MM.1S (cell line): ENCODE results near the gene PSME3.

Source experiments
- EZH2 ChIP-seq: fragments of 300-600 bp; sonication (generic); optimal IDR thresholded peaks from 2 replicates; pipeline ENCODE3; 2017; ENCODE audit warnings: low read depth, mild to moderate bottlenecking, antibody characterized with exemption, low read length, mixed read lengths
- TF ChIP-seq, protein P1 (sequence below): fragments of 300-600 bp; sonication (generic); IDR thresholded peaks from 2 replicates; pipeline ENCODE4 v1.5.1; 2016; ENCODE audit warnings: antibody characterized with exemption, low read length, mixed read lengths

DNA sequence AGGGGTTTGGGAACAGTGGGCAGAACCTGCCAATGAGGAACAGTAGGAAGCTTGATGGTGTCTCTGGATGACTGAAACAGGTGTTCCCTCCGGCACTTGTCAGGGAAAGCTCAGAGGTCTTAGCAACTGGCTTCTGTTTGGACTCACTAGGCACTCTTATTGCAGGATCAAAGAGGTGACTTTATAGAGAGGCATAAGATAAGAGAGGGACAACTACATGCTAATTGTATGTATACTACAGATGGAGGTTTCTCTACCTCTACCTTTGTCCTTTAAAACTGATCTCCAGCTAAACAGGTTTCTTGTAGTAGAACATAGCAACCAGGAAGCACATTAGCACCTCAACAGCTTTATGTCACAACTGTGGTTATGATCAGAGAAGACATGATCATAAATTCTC lies 26.9 kb upstream of the PSME3 start:
- TF ChIP-seq, protein P1, sequence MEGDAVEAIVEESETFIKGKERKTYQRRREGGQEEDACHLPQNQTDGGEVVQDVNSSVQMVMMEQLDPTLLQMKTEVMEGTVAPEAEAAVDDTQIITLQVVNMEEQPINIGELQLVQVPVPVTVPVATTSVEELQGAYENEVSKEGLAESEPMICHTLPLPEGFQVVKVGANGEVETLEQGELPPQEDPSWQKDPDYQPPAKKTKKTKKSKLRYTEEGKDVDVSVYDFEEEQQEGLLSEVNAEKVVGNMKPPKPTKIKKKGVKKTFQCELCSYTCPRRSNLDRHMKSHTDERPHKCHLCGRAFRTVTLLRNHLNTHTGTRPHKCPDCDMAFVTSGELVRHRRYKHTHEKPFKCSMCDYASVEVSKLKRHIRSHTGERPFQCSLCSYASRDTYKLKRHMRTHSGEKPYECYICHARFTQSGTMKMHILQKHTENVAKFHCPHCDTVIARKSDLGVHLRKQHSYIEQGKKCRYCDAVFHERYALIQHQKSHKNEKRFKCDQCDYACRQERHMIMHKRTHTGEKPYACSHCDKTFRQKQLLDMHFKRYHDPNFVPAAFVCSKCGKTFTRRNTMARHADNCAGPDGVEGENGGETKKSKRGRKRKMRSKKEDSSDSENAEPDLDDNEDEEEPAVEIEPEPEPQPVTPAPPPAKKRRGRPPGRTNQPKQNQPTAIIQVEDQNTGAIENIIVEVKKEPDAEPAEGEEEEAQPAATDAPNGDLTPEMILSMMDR, result no peak
- TF ChIP-seq EZH2, result no peak
